ENCODE measurements around the gene GGT5.

GGT5 gene

GRCh38 chr22:24181088-24181995 lies 63.5 kb downstream of the GGT5 start, which contains the start of gene SUSD2:
Gene SUSD2, plus strand, starts transcription at chr22:24181487. Its CDS starts 33 bp downstream, at chr22:24181520.
- no peak for DNase-seq

GRCh38 chr22:24180316-24181087 lies 64.4 kb downstream of the GGT5 start:
- no peak for DNase-seq

- no peak for DNase-seq
Observed at GRCh38 chr22:24179478-24180210, 65.2 kb downstream of the GGT5 start.

- DNase-seq, result no peak
Observed at GRCh38 chr22:24178502-24179440, 66.1 kb downstream of the GGT5 start.

- no peak for DNase-seq
Observed at GRCh38 chr22:24178021-24178431, 66.9 kb downstream of the GGT5 start.

GRCh38 chr22:24177456-24177855 lies 67.4 kb downstream of the GGT5 start:
- no peak for DNase-seq

- no peak for DNase-seq
Observed at GRCh38 chr22:24177045-24177444, 67.8 kb downstream of the GGT5 start.

GRCh38 chr22:24176630-24177029 lies 68.3 kb downstream of the GGT5 start:
- no peak for DNase-seq

- DNase-seq, result no peak
Observed at GRCh38 chr22:24176040-24176439, 68.8 kb downstream of the GGT5 start.

GRCh38 chr22:24175160-24175808 lies 69.6 kb downstream of the GGT5 start:
- DNase-seq, result peak in 3 of 4 experiments; percentile 15 to 62 (median 52)

- DNase-seq, result no peak
Observed at GRCh38 chr22:24171822-24172221, 73.1 kb downstream of the GGT5 start.

- DNase-seq, result no peak
Observed at GRCh38 chr22:24170632-24171031, 74.2 kb downstream of the GGT5 start.

GRCh38 chr22:24170188-24170587 lies 74.7 kb downstream of the GGT5 start:
- no peak for DNase-seq
